ENCODE measurements around the gene CWC27.

Gene CWC27

GRCh38 chr5:65012301-65012892, 243.7 kb downstream of the CWC27 start:
- no peak for DNase-seq (ENCODE audit: low read depth)
- no peak overlapping the region for H3K4me3 ChIP-seq (ENCODE audit: low read length)
- no peak for TF ChIP-seq CTCF (conservative IDR thresholded peaks at IDR 0.05; ENCODE audit: low read depth, low read length)

- TF ChIP-seq CTCF (conservative IDR thresholded peaks at IDR 0.05; ENCODE audit: low read depth, low read length), result no peak
- DNase-seq (ENCODE audit: low read depth), result no peak
Observed at GRCh38 chr5:65013166-65013565, 244.4 kb downstream of the CWC27 start.

GRCh38 chr5:65014769-65015168, 246.0 kb downstream of the CWC27 start:
- DNase-seq (ENCODE audit: low read depth), result no peak
- no peak for TF ChIP-seq CTCF (conservative IDR thresholded peaks at IDR 0.05; ENCODE audit: low read depth, low read length)
- no peak overlapping the region for H3K4me3 ChIP-seq (ENCODE audit: low read length)

More at GRCh38 chr5:65013166-65013565, 244.4 kb downstream of the CWC27 start:
- no peak overlapping the region for H3K4me3 ChIP-seq (ENCODE audit: low read length)

GRCh38 chr5:65015767-65016166, 247.0 kb downstream of the CWC27 start:
- DNase-seq (ENCODE audit: low read depth), result no peak
- TF ChIP-seq CTCF (conservative IDR thresholded peaks at IDR 0.05; ENCODE audit: low read depth, low read length), result no peak
- H3K4me3 ChIP-seq (ENCODE audit: low read length), result no peak overlapping the region

GRCh38 chr5:65017636-65018035, 248.9 kb downstream of the CWC27 start:
- no peak for DNase-seq (ENCODE audit: low read depth)
- no peak for TF ChIP-seq CTCF (conservative IDR thresholded peaks at IDR 0.05; ENCODE audit: low read depth, low read length)
- H3K4me3 ChIP-seq (ENCODE audit: low read length), result no peak overlapping the region

GRCh38 chr5:65018763-65019162, 250.0 kb downstream of the CWC27 start:
- no peak overlapping the region for H3K4me3 ChIP-seq (ENCODE audit: low read length)
- TF ChIP-seq CTCF (conservative IDR thresholded peaks at IDR 0.05; ENCODE audit: low read depth, low read length), result no peak
- DNase-seq (ENCODE audit: low read depth), result no peak

- DNase-seq (ENCODE audit: low read depth), result no peak
- TF ChIP-seq CTCF (conservative IDR thresholded peaks at IDR 0.05; ENCODE audit: low read depth, low read length), result no peak
- no peak overlapping the region for H3K4me3 ChIP-seq (ENCODE audit: low read length)
Observed at GRCh38 chr5:65020492-65020891, 251.8 kb downstream of the CWC27 start.
